CD4-positive, alpha-beta T cell treated with Interleukin-17A for 1 hour (primary cell): ENCODE results near the gene NDFIP1.
"Not testable (repeated sequence)": the region's sequence is repeated elsewhere in the genome, so short reads cannot be mapped to it uniquely, and the experiment has no call there.

Experiments used
- DNase-seq: peaks from one replicate; pipeline ENCODE4 v3.0.0-alpha.2; 2020

Gene NDFIP1

GRCh38 chr5:142120247-142120935, 11.8 kb downstream of the NDFIP1 start:
- no peak for DNase-seq

- no peak for DNase-seq
These were observed 13.5 kb downstream of the NDFIP1 start for GRCh38 chr5:142122121-142122520.

- DNase-seq: no peak
These were observed 16.8 kb downstream of the NDFIP1 start for GRCh38 chr5:142125378-142125777.

DNA sequence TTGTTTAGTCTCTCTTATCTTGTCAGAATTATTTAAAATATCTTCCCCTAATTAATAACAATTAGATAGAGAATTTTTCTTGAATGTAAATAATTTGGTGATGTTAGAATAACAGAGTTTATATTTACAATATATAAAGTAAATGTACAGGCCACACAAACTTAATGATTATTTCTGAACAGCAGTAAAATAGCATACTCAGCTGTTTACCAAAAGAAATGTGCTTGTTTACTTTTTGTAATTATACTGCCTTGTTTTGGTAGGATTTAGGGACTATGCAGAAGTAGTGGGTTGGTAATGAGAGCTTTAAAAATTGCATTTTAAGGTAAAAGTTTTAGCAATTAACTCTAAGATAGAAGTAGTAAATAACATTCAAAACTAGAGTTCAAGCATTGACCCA, 17.4 kb downstream of the NDFIP1 start:
- DNase-seq: no peak

GRCh38 chr5:142128675-142129208, 20.2 kb downstream of the NDFIP1 start:
- DNase-seq: no peak

DNA sequence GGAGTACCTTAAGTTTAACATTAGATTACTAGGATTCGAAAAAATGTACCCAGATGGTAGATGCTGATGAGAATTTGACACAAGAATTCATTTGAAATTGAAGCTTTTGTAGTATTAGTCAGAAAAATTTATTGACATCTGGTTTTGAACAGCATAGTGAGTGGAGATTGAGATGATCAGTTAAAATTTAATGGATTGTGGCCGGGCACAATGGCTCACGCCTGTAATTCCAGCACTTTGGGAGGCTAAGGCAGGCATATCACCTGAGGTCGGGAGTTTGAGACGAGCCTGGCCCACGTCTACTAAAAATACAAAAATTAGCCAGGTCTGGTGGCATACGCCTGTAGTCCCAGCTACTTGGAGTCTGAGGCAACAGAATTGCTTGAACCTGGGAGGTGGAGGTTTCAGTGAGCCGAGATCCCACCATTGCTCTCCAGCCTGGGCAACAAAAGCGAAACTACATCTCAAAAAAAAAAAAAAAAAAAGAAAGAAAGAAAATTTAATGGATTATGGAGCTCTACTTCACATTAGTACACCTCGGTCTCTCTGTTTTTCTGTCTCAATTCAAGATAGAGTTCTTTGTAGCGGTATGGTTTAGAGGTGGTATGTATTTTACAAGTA, 21.0 kb downstream of the NDFIP1 start:
- DNase-seq: no peak

- DNase-seq: no peak
These were observed 22.8 kb downstream of the NDFIP1 start for GRCh38 chr5:142131394-142131793.

GRCh38 chr5:142132916-142133315, 24.3 kb downstream of the NDFIP1 start:
- no peak for DNase-seq

DNA sequence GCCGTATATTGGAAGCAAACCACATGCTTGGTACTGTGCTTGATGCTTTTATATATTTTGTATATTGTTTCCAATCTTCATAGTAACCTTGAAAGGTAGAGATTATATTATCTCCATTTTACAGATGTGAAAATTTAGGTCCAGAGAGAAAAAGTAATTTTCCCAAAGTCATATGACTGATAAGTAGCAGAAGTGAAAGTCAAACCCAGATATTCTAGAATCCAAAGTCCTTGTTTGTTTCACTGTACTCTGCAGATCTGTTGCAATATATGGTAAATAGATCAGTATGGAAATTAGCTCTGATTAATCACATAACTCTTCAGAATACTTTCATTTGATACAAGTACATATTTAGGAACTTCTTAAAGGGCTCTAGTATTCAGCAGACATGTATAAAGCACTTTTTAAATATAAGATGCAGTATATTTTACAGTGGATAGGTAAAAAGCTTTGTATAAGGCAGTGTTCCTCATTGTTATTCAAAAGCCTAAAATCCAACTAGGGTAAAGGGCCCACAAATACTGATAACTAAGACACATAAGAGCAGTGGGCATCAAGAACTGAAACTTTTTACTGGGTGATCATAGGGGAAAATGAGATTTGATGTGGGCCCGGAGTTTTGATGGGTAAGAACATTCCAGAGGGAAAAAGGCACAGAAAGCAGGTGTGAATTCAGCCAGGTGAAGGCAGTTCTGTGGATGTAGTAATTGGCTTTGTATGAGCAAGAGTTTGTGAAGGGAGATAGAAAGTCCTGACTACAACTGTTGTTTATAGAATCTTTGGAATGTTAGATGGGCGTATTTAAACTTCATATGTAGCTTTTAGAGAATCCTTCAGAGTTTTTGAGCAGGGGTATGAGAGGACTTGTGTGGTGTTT, 25.0 kb downstream of the NDFIP1 start:
- DNase-seq: no peak

GRCh38 chr5:142134331-142135010, 25.9 kb downstream of the NDFIP1 start:
- DNase-seq: no peak

GRCh38 chr5:142141463-142141862, 32.9 kb downstream of the NDFIP1 start:
- no peak for DNase-seq

DNA sequence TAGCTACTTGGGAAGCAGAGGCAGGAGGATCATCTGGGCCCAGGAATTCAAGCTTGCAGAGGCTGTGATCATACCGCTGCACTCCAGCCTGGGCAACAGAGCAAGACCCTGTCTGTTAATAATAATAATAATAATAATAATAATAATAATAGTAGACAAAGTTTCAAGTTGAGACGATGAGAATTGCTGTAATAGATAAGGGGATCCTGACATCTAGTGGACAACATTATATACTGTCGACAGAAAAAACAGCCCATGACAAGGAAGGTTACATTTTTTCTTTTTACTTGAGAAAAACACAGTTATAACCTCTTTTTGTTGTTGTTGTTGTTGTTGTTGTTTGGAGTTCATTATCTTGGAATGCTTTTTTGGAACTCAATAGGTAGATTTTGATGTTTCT, 35.3 kb downstream of the NDFIP1 start:
- DNase-seq: peak; percentile 56

DNA sequence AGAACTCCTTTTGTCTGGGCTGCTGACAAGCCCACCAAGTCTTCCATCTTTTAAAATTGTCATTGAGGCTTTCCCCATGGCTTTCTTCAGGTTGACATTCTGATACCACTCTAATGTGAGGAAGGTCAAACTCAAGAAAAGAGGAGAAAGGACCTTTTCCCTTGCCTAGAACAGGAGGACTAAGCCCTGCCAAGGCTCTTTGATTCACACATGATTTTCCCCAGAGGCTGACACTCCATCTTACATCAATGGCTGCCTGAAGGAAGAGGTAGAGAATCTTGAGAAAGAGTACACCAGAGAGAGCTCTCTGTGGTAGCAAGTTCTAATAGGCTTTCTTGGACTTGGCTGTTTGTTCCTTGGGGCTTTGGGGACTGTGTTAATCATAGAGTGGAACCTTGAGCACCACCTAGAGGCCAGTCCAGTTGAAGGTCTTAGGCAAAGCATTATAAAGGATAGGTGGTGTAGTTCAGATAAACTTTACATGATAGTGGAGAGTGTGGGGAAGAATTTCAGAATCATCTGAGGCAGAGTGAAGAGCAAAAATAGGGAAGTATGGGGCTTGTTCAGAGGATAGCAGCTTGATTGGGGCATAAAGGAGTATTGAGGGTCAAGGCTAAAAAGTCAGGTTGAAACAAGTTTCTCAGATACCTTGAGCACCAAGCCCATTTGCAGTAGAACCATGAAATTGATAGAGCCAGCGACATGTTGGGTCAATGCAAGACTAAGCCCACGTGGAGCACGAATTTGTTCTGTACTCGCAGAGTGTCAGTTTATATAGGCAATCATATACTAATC, 36.7 kb downstream of the NDFIP1 start:
- peak; percentile 76 for DNase-seq

DNA sequence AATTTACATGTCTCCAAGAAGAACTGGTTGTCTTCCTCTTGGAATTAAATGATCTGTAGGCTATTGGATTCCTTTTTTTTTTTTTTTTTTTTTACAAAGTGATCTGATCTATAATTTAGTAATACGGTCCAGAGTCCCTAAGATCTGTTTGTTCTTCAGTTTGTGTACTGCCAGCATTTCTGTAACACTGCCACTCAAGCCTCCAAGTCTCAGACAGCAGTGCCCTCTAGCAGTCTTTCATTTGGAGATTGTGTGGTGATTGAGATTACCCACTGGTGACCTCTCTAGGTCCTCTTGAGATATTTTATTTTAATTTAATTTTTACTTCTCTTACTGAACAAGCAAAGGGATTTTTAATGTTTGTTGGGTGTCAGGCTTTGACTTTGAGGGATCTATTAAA, 40.8 kb downstream of the NDFIP1 start:
- no peak for DNase-seq

DNA sequence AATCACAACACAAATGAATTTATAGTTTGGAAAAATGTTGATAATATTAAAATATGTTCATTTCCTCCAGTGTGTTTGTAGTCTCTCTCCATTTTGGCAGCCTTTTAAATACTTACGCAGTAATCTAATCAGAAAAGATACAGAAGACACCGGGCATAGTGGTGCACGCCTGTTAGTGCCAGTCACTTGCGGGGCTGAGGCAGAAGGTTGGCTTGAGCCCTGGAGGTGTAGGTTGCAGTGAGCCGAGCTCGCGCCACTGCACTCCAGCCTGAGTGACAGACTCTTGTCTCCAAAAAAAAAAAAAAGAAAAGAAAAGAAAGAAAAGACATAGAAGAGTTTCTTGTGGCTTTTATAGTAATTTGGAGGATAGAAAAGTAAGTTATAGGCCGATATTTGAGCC, 41.9 kb downstream of the NDFIP1 start:
- no peak for DNase-seq

GRCh38 chr5:142151436-142152383, 43.1 kb downstream of the NDFIP1 start:
- DNase-seq: peak; percentile 73

- no peak for DNase-seq
These were observed 43.8 kb downstream of the NDFIP1 start for GRCh38 chr5:142152384-142152732.

DNA sequence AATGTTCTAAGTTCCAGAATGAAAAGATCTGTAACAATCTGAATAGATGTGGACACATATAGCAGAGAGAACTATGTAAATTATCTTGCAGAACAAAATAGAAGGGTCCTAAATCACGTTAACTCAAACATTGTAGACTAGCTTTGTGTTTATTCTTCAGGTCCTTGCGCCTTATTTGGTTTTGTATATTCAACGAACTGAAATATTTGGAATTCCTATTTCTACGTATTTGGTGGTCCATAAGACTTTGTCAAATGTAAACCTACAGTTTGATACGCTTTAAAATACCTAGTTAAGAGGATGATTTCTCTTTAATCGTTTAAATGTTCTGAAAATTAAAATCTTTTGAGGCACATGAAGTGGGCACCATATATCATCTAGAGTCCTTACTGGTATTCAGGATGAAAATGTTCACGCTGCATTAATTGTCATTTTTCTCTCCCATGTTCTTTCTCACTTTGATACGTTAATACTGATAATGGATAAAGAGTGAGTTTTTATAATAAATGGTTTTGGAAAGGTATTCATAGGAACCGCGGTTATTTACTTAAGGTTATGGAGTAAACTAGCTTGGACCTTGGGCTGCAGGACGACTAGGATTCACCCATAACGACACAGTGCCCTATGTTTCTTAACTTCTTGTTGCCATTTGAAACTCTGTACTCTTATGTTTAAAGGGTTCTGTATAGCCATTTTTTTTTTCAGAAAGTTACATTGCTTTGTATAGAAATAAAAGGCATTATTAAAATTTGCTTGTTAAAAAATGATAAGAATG, 45.3 kb downstream of the NDFIP1 start:
- no peak for DNase-seq

DNA sequence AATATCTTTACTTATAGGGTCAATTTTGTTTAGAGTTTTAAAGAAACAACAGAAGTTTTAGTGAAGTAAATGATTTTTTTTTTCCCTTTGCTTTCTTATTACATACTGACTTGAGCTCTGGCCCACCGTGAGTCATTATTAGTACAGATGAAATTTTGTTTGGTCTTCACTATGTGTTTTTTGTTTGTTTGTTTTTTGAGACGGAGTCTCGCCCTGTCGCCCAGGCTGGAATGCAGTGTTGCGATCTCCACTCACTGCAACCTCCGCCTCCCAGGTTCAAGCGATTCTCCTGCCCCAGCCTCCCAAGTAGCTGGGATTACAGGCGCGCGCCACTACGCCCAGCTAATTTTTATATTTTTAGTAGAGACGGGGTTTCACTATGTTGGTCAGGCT, 45.9 kb downstream of the NDFIP1 start:
- not testable (repeated sequence) for DNase-seq

- no peak for DNase-seq
These were observed 48.4 kb downstream of the NDFIP1 start for GRCh38 chr5:142156839-142157463.
